Fibroblast of lung (primary cell): ENCODE data around the gene TMEM132D.

Experiments used
- CTCF ChIP-seq, 2 donors: IDR thresholded peaks in 1 of 2; conservative IDR thresholded peaks in 1 of 2; 1 replicate in 1 of 2; 2 replicates in 1 of 2; pipeline ENCODE4 v1.5.1; 2011 to 2012; ENCODE audit warnings: low read length in 2 of 2, control low read depth in 1 of 2, inconsistent platforms in 1 of 2, low read depth in 1 of 2, mild to moderate bottlenecking in 1 of 2
- EZH2 ChIP-seq: IDR thresholded peaks from 2 replicates; pipeline ENCODE4 v1.5.1; 2012; ENCODE audit warnings: low read length, control low read depth, mild to moderate bottlenecking; ENCODE audit errors: missing control alignments

GRCh38 chr12:129700036-129700435 lies 203.8 kb downstream of the TMEM132D start:
- TF ChIP-seq CTCF (conservative IDR thresholded peaks at IDR 0.05 in 1 of 2, IDR thresholded peaks at IDR 0.05 in 1 of 2; ENCODE audit: low read depth in 1 of 2, low read length in 2 of 2) (no peak), EZH2 (no peak)
